GM12891 (cell line): ENCODE measurements around the gene BAHCC1.
A peak's percentile ranks its signal among the peaks of the same experiment; 100 is the strongest.

Source experiments
- DNase-seq: peaks from one replicate; pipeline ENCODE4 v3.0.0; 2011; ENCODE audit warnings: low spot score; ENCODE audit not compliant: insufficient read length
- FAIRE-seq: peaks from 2 replicates; lab custom pipeline; 2011; peaks lifted over from hg19 to GRCh38; lab: Jason Lieb, UNC
- PAX5 ChIP-seq: IDR thresholded peaks from 2 replicates; pipeline ENCODE4 v1.6.1; 2011; ENCODE audit warnings: low read length, moderate library complexity, mild to moderate bottlenecking; ENCODE audit not compliant: insufficient read depth, severe bottlenecking
- POLR2A ChIP-seq: IDR thresholded peaks from 2 replicates; pipeline ENCODE4 v1.6.1; 2011; ENCODE audit warnings: low read depth, low read length, control low read depth
- POLR2AphosphoS5 ChIP-seq: IDR thresholded peaks from 2 replicates; pipeline ENCODE4 v1.6.1; 2011; ENCODE audit warnings: low read depth, low read length, control low read depth
- POU2F2 ChIP-seq: IDR thresholded peaks from 2 replicates; pipeline ENCODE4 v1.6.1; 2011; ENCODE audit warnings: low read depth, mild to moderate bottlenecking, control low read depth, low read length, moderate library complexity
- SPI1 ChIP-seq: IDR thresholded peaks from 2 replicates; pipeline ENCODE4 v1.6.1; 2011; ENCODE audit warnings: low read depth, low read length, control low read depth
- TAF1 ChIP-seq: IDR thresholded peaks from 2 replicates; pipeline ENCODE4 v1.6.1; 2011; ENCODE audit warnings: low read depth, low read length, control low read depth

BAHCC1 gene

DNA sequence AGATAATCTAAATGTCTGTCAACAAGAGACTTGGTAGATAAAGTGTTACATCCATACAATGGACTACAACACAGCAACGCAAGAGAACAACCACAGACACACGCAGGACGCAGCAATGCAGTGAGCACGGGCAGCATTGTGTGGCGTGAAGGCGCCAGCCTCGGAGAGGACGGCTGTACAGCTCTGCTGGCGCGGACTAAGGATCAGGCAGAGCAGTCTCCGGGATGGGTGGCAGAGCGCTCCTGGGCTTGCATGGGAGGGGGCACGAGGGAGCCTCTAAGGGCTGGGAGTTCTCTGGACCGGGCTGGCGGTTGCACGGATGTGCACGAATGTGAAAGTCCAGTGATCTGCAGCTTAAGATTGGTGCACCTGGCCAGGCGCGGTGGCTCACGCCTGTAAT is 82.9 kb downstream of the BAHCC1 start:
- no peak for DNase-seq
- TF ChIP-seq POLR2AphosphoS5, result no peak
- FAIRE-seq, result no peak

DNA sequence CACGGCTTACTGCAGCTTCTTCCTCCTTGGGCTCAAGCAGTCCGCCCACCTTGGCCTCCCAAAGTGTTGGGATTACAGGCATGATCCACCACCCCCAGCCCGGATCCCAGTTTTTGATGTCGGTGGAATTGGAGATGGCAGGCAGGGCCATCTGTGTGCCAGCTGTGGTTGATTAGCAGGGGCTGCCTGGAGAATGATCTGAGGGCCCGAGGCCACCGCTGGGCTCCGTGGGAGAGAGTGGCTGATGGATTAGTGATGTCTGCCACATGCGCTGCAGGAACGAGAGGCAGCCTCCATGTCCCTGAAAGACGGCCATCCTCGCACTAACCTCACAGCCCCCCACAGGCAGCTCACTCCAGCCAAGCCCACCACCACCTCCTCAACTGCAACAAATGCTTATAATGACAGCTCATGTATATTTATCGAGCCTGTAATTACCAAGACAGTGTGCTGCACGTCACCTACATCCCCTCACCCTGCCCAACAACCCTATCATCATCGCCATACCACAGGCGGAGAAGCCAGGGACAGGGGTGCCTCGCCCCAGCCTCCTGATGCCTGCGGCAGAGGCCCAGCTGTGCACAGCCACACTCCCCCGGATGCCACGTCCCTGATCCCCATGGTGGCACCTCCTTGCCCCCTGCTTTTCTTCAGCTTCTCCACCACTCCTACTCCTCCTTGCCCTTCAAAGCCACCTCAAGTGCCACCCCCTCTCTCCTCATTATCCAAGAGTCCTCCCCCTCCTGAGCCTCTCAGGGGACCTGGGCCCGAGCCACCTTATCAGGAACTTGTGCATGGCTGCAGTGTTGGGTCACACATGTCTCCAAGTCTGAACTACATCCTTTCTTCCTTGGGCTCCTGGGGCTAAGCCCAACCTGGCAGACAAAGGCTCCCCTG is 84.2 kb downstream of the BAHCC1 start:
- TF ChIP-seq POLR2AphosphoS5 (no peak), POLR2A (no peak), SPI1 (no peak), TAF1 (no peak), POU2F2 (no peak), PAX5 (no peak)
- FAIRE-seq, result no peak
- no peak for DNase-seq

DNA sequence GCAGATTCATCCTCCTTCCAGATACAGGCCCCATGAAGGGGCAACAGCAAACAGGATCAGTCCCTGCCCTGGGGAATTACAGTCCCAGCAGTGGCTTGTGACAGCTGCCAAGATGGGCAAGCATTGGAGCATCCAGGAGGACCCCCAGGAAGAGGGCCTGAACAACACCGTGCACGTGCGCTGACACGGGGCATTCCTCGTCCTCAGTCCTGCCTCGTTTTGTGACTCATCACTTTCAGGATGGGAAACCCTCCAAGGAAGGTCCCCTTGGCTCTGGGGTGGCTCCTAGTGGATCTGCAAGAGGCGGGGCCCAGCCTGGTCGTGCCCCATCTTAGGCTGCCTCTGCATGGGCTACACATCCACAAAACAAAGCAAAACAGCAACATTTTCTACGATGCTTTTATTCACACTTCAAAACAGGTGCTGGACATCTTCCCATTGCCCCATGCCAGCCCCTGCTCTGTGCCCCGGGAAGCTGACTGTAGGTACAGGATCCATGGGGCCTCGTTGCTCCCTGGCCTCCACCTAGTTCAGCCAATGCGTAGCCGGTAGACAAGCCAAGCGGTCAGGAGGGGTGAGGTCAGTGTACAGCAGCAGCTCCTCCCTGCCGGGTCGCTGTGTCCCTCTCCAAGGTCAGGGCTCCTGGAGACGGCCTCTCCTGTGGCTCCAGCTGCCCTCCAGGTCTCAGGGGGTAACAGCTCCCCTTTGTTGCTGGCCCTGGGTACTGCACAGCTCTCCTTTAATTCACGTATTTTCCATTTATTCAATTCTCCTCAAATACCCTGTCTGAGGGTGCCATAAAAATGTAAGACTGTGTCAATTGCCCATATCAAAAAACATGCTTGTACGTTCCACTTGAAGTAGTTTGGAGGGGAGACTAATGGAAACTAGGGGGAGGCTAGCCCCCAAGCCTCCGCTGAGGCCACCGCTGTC is 85.1 kb downstream of the BAHCC1 start:
- no peak for DNase-seq
- no peak for FAIRE-seq
- TF ChIP-seq TAF1 (no peak), PAX5 (no peak), POLR2AphosphoS5 (no peak), POLR2A (no peak), SPI1 (no peak), POU2F2 (no peak)

- TF ChIP-seq POU2F2 (no peak), PAX5 (no peak), SPI1 (no peak), POLR2A (no peak), TAF1 (no peak), POLR2AphosphoS5 (no peak)
- DNase-seq (no peak), FAIRE-seq (no peak)
Measured at GRCh38 chr17:81481073-81481799, 86.0 kb downstream of the BAHCC1 start.

DNA sequence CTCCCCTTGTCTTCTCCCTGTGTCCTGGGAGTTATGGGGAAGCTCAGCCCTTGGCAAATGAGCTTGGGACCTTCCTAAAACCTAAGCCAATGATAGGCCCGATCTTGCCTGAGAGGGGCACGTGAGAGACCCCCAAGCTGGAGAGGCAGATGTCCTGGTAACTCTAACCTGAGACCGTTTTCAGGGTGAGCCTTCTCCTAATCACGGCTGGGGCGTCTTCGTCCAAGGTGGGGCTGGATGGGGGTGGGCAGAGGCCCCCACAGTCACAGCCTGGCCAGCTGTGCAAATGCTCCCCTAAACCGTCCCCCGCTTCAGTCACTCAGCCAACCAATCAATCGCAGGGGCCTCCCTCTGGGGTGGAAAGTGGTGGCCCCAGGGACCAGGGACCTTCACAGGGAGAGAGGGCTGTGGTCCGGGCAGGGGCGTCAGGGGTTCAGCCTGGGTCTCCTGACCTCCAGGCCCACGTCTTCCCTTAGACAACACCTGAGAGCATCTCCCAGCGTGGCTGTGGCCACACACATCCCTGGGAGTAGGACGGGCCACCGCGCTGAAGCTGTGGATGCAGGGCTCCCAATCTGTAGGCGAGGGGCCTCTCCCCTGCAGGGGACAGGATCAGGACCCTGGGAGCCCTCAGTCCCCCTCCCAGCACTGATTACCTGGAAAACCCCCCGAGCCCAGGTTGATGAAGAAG is 86.7 kb downstream of the BAHCC1 start:
- TF ChIP-seq TAF1 (no peak), PAX5 (no peak), POU2F2 (no peak), SPI1 (no peak), POLR2A (no peak), POLR2AphosphoS5 (no peak)
- no peak for FAIRE-seq
- no peak for DNase-seq

DNA sequence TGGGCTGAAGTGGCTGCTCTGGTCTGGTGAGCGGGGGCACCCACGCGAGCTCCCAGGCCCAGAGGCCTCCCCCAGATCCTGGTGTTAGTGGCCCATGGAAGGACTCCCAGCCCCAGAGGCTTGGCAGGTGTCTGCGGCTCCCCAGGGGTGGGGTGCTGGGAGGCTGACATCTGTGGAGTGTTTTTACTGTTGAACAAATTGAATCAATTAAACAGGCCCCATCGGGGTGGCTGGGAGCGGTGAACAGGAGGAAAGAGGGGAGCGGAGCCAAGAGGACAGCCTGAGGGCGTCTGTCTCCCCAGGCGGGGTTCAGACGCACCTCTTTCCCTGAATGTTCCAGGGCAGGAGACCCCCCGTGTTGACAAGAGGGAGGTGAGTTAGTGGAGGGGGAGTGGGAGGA is 87.4 kb downstream of the BAHCC1 start:
- DNase-seq (no peak), FAIRE-seq (no peak)
- TF ChIP-seq POLR2A, result no peak

GRCh38 chr17:81483085-81483861 is 88.0 kb downstream of the BAHCC1 start:
- DNase-seq (no peak), FAIRE-seq (no peak)
- TF ChIP-seq POU2F2, result no peak
- TF ChIP-seq TAF1, result no peak
- TF ChIP-seq POLR2AphosphoS5, result no peak
- TF ChIP-seq PAX5, result no peak
- no peak for TF ChIP-seq SPI1
- no peak for TF ChIP-seq POLR2A

- no peak for TF ChIP-seq PAX5
- no peak for TF ChIP-seq TAF1
- no peak for TF ChIP-seq SPI1
- TF ChIP-seq POU2F2, result no peak
- no peak for TF ChIP-seq POLR2AphosphoS5
- no peak for TF ChIP-seq POLR2A
- no peak for DNase-seq
- no peak for FAIRE-seq
Measured at GRCh38 chr17:81483862-81484194, 88.6 kb downstream of the BAHCC1 start.

GRCh38 chr17:81484195-81484979 is 89.1 kb downstream of the BAHCC1 start:
- TF ChIP-seq POLR2AphosphoS5 (no peak), TAF1 (no peak), PAX5 (peak; percentile 60), POLR2A (no peak), SPI1 (no peak), POU2F2 (no peak)
- FAIRE-seq, result peak; percentile 90

More at GRCh38 chr17:81484195-81484979, 89.1 kb downstream of the BAHCC1 start:
- peak; percentile 93 for DNase-seq
